LNCAP (cell line): ENCODE results near the gene AKT3.

Source experiments
- TF ChIP-seq, protein P1 (sequence below): fragments of 450-650 bp; IDR thresholded peaks from 2 replicates; pipeline ENCODE4 v1.5.1; 2017; ENCODE audit warnings: mild to moderate bottlenecking

AKT3 gene

GRCh38 chr1:243667133-243667532 lies 182.9 kb downstream of the AKT3 start:
- TF ChIP-seq, protein P1, sequence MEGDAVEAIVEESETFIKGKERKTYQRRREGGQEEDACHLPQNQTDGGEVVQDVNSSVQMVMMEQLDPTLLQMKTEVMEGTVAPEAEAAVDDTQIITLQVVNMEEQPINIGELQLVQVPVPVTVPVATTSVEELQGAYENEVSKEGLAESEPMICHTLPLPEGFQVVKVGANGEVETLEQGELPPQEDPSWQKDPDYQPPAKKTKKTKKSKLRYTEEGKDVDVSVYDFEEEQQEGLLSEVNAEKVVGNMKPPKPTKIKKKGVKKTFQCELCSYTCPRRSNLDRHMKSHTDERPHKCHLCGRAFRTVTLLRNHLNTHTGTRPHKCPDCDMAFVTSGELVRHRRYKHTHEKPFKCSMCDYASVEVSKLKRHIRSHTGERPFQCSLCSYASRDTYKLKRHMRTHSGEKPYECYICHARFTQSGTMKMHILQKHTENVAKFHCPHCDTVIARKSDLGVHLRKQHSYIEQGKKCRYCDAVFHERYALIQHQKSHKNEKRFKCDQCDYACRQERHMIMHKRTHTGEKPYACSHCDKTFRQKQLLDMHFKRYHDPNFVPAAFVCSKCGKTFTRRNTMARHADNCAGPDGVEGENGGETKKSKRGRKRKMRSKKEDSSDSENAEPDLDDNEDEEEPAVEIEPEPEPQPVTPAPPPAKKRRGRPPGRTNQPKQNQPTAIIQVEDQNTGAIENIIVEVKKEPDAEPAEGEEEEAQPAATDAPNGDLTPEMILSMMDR = no peak

DNA sequence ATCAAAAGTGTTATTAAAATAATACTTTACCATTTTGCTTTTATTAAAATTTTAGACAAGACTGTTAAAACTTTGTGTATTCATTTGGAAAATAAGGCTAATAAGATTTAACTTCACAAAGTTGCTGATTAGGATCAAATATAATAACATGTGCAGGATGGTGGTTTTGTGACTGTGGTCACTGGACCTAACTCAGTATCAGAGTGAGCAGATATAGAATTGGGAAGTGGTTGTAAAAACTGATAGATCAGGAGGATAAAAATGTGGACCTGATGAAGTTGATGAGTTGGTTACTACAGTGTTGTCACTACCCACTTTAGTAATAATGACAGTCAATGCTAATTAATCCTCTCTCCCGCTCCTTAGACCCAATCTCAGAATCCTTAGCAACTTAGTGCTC lies 186.4 kb downstream of the AKT3 start:
- TF ChIP-seq, protein P1 = no peak

DNA sequence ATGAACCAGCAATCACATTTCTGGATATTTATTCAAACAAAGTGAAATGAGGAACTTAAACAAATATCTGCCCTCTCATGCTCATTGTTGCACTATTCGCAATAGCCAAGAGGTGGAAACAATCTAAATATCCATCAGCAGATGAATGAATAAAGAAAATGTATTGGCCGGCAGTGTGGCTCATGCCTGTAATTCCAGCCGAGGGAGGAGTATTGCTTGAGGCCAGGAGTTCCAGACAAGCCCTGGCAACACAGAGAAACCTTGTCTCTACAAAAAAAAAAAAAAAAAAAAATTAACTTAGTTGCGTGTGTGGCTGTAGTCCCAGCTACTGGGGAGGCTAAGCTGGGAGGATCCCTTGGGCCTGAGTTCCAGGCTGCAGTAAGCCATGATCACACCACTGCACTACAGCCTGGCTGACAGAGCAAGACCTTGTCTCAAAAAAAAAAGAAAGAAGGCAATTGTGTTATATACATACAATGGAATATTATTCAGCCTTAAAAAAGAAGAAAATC lies 191.4 kb downstream of the AKT3 start:
- TF ChIP-seq, protein P1 = no peak

GRCh38 chr1:243657793-243658192 lies 192.2 kb downstream of the AKT3 start:
- TF ChIP-seq, protein P1 = no peak

DNA sequence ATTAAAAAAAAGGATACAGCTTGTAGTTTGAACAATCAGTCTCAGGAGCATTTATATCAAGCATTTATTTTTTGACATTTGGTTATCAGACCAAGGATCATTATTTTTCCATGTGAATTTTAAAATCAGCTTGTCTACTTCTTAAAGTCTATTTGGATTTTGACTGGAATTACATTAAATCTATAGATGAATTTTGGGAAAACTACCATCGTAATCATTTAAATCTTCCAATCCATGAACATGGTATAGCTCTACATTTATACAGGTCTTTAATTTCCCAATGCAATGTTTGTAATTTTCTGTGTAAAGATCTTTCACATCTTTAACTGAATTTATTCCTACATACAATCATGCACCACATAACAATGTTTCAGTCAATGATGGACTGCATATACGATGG lies 203.2 kb downstream of the AKT3 start:
- TF ChIP-seq, protein P1 = no peak

DNA sequence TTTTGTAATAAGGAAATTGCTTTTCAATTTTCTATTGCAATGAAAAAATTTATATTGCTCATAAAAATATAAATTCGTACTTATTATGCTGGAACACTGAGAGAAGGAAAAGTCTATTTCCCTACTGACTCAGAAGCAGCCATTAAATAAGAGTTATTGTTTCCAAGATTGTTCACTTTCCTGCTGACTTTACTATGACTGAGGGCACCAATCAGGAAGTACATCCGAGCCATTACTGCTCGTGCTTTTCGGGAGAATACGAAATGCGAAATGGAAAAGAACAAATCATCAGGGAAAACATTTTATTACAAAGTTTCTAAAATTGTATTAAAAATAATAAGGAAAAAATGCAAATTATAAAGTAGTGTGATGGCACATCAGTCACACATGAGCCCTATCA lies 204.8 kb downstream of the AKT3 start:
- TF ChIP-seq, protein P1 = no peak

GRCh38 chr1:243642936-243643335 lies 207.1 kb downstream of the AKT3 start:
- TF ChIP-seq, protein P1 = no peak

DNA sequence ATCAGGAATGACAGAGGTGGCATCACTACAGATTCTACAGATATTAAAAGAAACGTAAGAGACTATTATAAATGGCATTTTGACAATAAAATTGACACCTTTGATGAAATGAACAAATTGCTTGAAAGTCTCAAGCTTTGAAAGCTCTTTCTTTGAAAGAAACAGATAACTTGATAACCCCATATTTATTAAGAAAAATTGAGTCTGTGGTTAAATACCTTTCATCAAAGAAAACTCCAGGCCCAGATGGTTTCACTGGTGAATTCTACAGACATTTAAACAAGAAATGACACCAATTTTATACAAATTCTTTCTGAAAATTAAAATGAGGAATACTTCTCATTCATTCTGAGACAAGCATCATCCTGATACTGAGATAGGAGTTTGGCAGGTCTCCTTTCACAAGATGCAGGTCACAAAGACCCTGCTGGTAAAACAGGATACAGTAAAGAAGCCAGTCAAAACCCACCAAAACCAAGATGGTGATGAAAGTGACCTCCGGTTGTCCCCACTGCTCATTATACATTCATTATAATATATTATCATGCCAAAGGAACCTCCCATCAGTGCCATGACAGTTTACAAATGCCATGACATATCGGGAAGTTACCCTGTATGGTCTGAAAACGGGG lies 210.9 kb downstream of the AKT3 start:
- TF ChIP-seq, protein P1 = no peak
